IMR-90 (cell line): ENCODE results near the gene HMOX1. TPM values are rescaled to one million over a fixed set of nuclear protein-coding genes. Genes with fewer than 3 reads are reported as not detected.

ENCODE experiments used
- ATAC-seq: fragments of 200-7000 bp; cut with Tn5 transposase; 2 replicates; pipeline ENCODE4 v1.9.1; 2020; ENCODE audit warnings: low read depth, mild to moderate bottlenecking, moderate library complexity
- BruUV-seq: library from RNA; stranded (reverse); fragments of 400-500 nt; replicated peaks from 2 replicates; lab custom pipeline; 2021; lab: Mats Ljungman, UMichigan
- CTCF ChIA-PET: fragments of 300-600 bp; formaldehyde crosslinking; extraction: SDS; loops from one replicate; lab custom pipeline; 2021; ENCODE audit warnings: antibody characterized with exemption; lab: Yijun Ruan, JAX
- POLR2A ChIA-PET: fragments of 300-600 bp; sonication (Branson Sonifier 250); formaldehyde crosslinking; loops from one replicate; lab custom pipeline; 2022; ENCODE audit warnings: antibody characterized with exemption; ENCODE audit not compliant: unreplicated experiment; lab: Charles Lee
- DNase-seq: peaks from one replicate; pipeline ENCODE4 v3.0.0; 2013
- H2AFZ ChIP-seq: replicated peaks from 2 replicates; pipeline ENCODE3; 2013; ENCODE audit warnings: low read length, mild to moderate bottlenecking; ENCODE audit not compliant: poor library complexity
- H2AK5ac ChIP-seq: 2 replicates; pipeline ENCODE4 v1.6.1; 2013; ENCODE audit warnings: low read depth, low read length, inconsistent platforms
- H2AK9ac ChIP-seq: replicated peaks from 2 replicates; pipeline ENCODE3; 2013; ENCODE audit warnings: mild to moderate bottlenecking, low read depth, low read length, moderate library complexity; ENCODE audit not compliant: poor library complexity
- H2BK120ac ChIP-seq: 2 replicates; pipeline ENCODE4 v1.6.1; 2013; ENCODE audit warnings: low read depth, low read length, inconsistent platforms
- H2BK15ac ChIP-seq: 3 replicates; pipeline ENCODE4 v1.6.1; 2013; ENCODE audit warnings: low read depth, low read length, inconsistent platforms
- H2BK20ac ChIP-seq: 2 replicates; pipeline ENCODE4 v1.6.1; 2013; ENCODE audit warnings: low read depth, mild to moderate bottlenecking, inconsistent platforms, low read length, moderate library complexity
- H2BK5ac ChIP-seq: 2 replicates; pipeline ENCODE4 v1.6.1; 2013; ENCODE audit warnings: mild to moderate bottlenecking, low read depth, low read length, inconsistent platforms; ENCODE audit not compliant: poor library complexity, severe bottlenecking
- H3K14ac ChIP-seq: replicated peaks from 2 replicates; pipeline ENCODE4 v1.6.1; 2013; ENCODE audit warnings: low read depth, low read length, inconsistent platforms
- H3K18ac ChIP-seq: 2 replicates; pipeline ENCODE4 v1.6.1; 2013; ENCODE audit warnings: low read depth, low read length, control low read depth
- H3K23ac ChIP-seq: 2 replicates; pipeline ENCODE4 v1.6.1; 2013; ENCODE audit warnings: low read depth, low read length, inconsistent platforms
- H3K27ac ChIP-seq: 2 replicates; pipeline ENCODE4 v1.5.1; 2013; ENCODE audit warnings: mild to moderate bottlenecking, control low read depth, low read length; ENCODE audit not compliant: insufficient read depth
- H3K27me3 ChIP-seq: 2 replicates; pipeline ENCODE4 v1.6.1; 2013; ENCODE audit warnings: low read length; ENCODE audit not compliant: control insufficient read depth, insufficient read depth
- H3K36me3 ChIP-seq: 2 replicates; pipeline ENCODE4 v1.6.1; 2013; ENCODE audit warnings: low read length, mixed read lengths; ENCODE audit not compliant: control insufficient read depth, insufficient read depth
- H3K4ac ChIP-seq: 2 replicates; pipeline ENCODE4 v1.6.1; 2013; ENCODE audit warnings: low read depth, low read length, inconsistent platforms
- H3K4me1 ChIP-seq: 2 replicates; pipeline ENCODE4 v1.6.1; 2013; ENCODE audit warnings: low read length, mixed read lengths; ENCODE audit not compliant: control insufficient read depth, insufficient read depth
- H3K4me2 ChIP-seq: 2 replicates; pipeline ENCODE4 v1.6.1; 2013; ENCODE audit warnings: low read depth, mild to moderate bottlenecking, control low read depth, low read length, moderate library complexity
- H3K4me3 ChIP-seq: 2 replicates; pipeline ENCODE4 v1.5.1; 2013; ENCODE audit warnings: low read depth, mild to moderate bottlenecking, control low read depth, low read length, moderate library complexity; ENCODE audit not compliant: insufficient read depth
- H3K56ac ChIP-seq: 2 replicates; pipeline ENCODE4 v1.6.1; 2013; ENCODE audit warnings: low read length, inconsistent platforms; ENCODE audit not compliant: insufficient read depth; ENCODE audit errors: extremely low read depth
- H3K79me1 ChIP-seq, 2 experiments: 2 replicates each; pipeline ENCODE4 v1.6.1; 2013; ENCODE audit warnings: low read length in 2 of 2, inconsistent platforms in 1 of 2, low read depth in 1 of 2
- H3K9ac ChIP-seq: 2 replicates; pipeline ENCODE4 v1.6.1; 2013; ENCODE audit warnings: low read depth, low read length, control low read depth
- H3K9me1 ChIP-seq: 2 replicates; pipeline ENCODE4 v1.6.1; 2013; ENCODE audit warnings: low read length, inconsistent platforms; ENCODE audit not compliant: insufficient read depth
- H3K9me3 ChIP-seq: 2 replicates; pipeline ENCODE4 v1.6.1; 2013; ENCODE audit warnings: low read length; ENCODE audit not compliant: control insufficient read depth, insufficient read depth
- H4K20me1 ChIP-seq: 2 replicates; pipeline ENCODE4 v1.6.1; 2013; ENCODE audit warnings: low read length, inconsistent platforms; ENCODE audit not compliant: insufficient read depth
- H4K5ac ChIP-seq: 2 replicates; pipeline ENCODE4 v1.6.1; 2013; ENCODE audit warnings: mild to moderate bottlenecking, low read depth, low read length, control low read depth
- H4K8ac ChIP-seq, 2 experiments: 2 replicates each; pipeline ENCODE4 v1.6.1; 2013; ENCODE audit warnings: low read depth in 2 of 2, low read length in 2 of 2, control low read depth in 1 of 2, inconsistent platforms in 1 of 2
- H4K91ac ChIP-seq: 2 replicates; pipeline ENCODE4 v1.6.1; 2013; ENCODE audit warnings: low read depth, low read length, inconsistent platforms; ENCODE audit not compliant: insufficient read depth
- BHLHE40 ChIP-seq: fragments of 150-350 bp; IDR thresholded peaks from 2 replicates; pipeline ENCODE4 v1.6.1; 2016; ENCODE audit warnings: mild to moderate bottlenecking, low read depth, low read length
- CEBPB ChIP-seq: IDR thresholded peaks from 2 replicates; pipeline ENCODE4 v1.6.1; 2012; ENCODE audit warnings: low read depth, low read length, improper control_type of control experiment
- FOS ChIP-seq: fragments of 150-350 bp; IDR thresholded peaks from 2 replicates; pipeline ENCODE4 v1.6.1; 2016; ENCODE audit warnings: low read depth, low read length
- MAFK ChIP-seq: IDR thresholded peaks from 2 replicates; pipeline ENCODE4 v1.6.1; 2012; ENCODE audit warnings: low read depth, low read length, improper control_type of control experiment
- RCOR1 ChIP-seq: IDR thresholded peaks from 2 replicates; pipeline ENCODE4 v1.6.1; 2012; ENCODE audit warnings: mild to moderate bottlenecking, low read length, improper control_type of control experiment; ENCODE audit not compliant: insufficient replicate concordance
- RFX5 ChIP-seq: IDR thresholded peaks from 2 replicates; pipeline ENCODE4 v1.8.0; 2012; ENCODE audit warnings: low read depth, mild to moderate bottlenecking, low read length, moderate library complexity
- SMC3 ChIP-seq: fragments of 150-350 bp; IDR thresholded peaks from 2 replicates; pipeline ENCODE4 v1.6.1; 2016; ENCODE audit warnings: low read depth, mild to moderate bottlenecking, antibody characterized with exemption, low read length, moderate library complexity
- WGBS, 2 experiments: methylation state at CpG; one replicate each; pipeline versions ENCODE4 v1.1.5 to v1.1.7; 2013; ENCODE audit warnings: missing lambda C conversion rate in 2 of 2; ENCODE audit not compliant: insufficient read length in 1 of 2; ENCODE audit errors: extremely low coverage in 2 of 2; 5-methylcytosine and 5-hydroxymethylcytosine counted together
- dilution Hi-C: fragments of 300-500 bp; cut with HindIII; formaldehyde crosslinking; loops from one replicate; pipeline ENCODE4 v1.14.3; 2018; ENCODE audit warnings: low sequenced_read_pairs; ENCODE audit not compliant: unreplicated experiment
- in situ Hi-C: fragments of 300-500 bp; cut with MboI; formaldehyde crosslinking; loops from 3 replicates; pipeline ENCODE4 v1.14.3; 2019; ENCODE audit warnings: low sequenced_read_pairs, inconsistent platforms, mixed read lengths
- intact Hi-C: fragments of 100-400 bp; cut with micrococcal nuclease; formaldehyde crosslinking; loops from 2 replicates; pipeline ENCODE4 v1.10.0; 2022
- polyA plus RNA-seq, 3 experiments: library from polyadenylated mRNA; depleted of rRNA; stranded (reverse); fragments of >200 nt; gene quantifications; 2 replicates each; pipeline ENCODE4 v1.2.3, GENCODE V29; 2012; ENCODE audit warnings: low replicate concordance in 1 of 3
- total RNA-seq: library from RNA; depleted of rRNA; stranded (reverse); fragments of >200 nt; gene quantifications from 2 replicates; pipeline ENCODE4 v1.2.3, GENCODE V29; 2012
- TF ChIP-seq, protein P1 (sequence below): fragments of 150-350 bp; IDR thresholded peaks from 2 replicates; pipeline ENCODE4 v1.6.1; 2017; ENCODE audit warnings: mild to moderate bottlenecking, antibody characterized with exemption, low read length, low read depth

The HMOX1 gene
- total and polyA plus RNA-seq, 2 of the 4 experiments (the other 2 are of a cell fraction) = 23.1 to 50.5 TPM

GRCh38 chr22:35343664-35344550 lies 37.0 kb upstream of the HMOX1 start (continued):
- TF ChIP-seq FOS = no peak

- H3K4me2 ChIP-seq = no peak overlapping the region
- POLR2A ChIA-PET = no interaction called here
- no peak overlapping the region for H3K4me3 ChIP-seq
- no peak for DNase-seq
- H3K9me1 ChIP-seq = 0 out of 2 replicates have a peak, but pooled peaks cover 3% of the 10 kb centered on the region
- H2BK5ac ChIP-seq = no peak overlapping the region
- CTCF ChIA-PET = interaction anchor here (0.6 kb wide), 1 partner anchor 79 kb away, joined by 3 read pairs; no protein-coding TSS in a partner anchor
- H3K27ac ChIP-seq = no peak overlapping the region
- TF ChIP-seq, protein P1, sequence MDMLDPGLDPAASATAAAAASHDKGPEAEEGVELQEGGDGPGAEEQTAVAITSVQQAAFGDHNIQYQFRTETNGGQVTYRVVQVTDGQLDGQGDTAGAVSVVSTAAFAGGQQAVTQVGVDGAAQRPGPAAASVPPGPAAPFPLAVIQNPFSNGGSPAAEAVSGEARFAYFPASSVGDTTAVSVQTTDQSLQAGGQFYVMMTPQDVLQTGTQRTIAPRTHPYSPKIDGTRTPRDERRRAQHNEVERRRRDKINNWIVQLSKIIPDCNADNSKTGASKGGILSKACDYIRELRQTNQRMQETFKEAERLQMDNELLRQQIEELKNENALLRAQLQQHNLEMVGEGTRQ = no peak
- no peak for TF ChIP-seq RCOR1
- TF ChIP-seq MAFK = no peak
- TF ChIP-seq RFX5 = no peak
- no peak for TF ChIP-seq BHLHE40
- TF ChIP-seq FOS = no peak
- TF ChIP-seq CEBPB = no peak
- TF ChIP-seq SMC3 = no peak
- H3K4me1 ChIP-seq = peaks cover 6% of the 10 kb centered on the region; the same call in 1 of the 2 replicates
- no peak overlapping the region for H3K4ac ChIP-seq
- H4K20me1 ChIP-seq = no peaks in the 10 kb centered on the region
- dilution Hi-C loops = no loop called here
- no peak overlapping the region for H3K56ac ChIP-seq
- no peaks in the 10 kb centered on the region for H3K27me3 ChIP-seq
- H2AK9ac ChIP-seq = peak overlapping the region; percentile 85
- no peak overlapping the region for H3K14ac ChIP-seq
- H3K9me3 ChIP-seq = no peaks in the 10 kb centered on the region
- in situ Hi-C loops = no loop called here
- H2AK5ac ChIP-seq = no peak overlapping the region
- no peak overlapping the region for H3K9ac ChIP-seq
- no peak overlapping the region for H4K91ac ChIP-seq
- H4K5ac ChIP-seq = no peak overlapping the region
- peaks cover 0 to 7% of the 10 kb centered on the region in 2 experiments; a peak in 1 of 4 replicates for H3K79me1 ChIP-seq
- H3K23ac ChIP-seq = no peak overlapping the region
- no peak overlapping the region for H2AFZ ChIP-seq
- intact Hi-C loops = no loop called here
- peaks cover 51% of the 10 kb centered on the region for H3K36me3 ChIP-seq
- no peak overlapping the region for H2BK15ac ChIP-seq
- H4K8ac ChIP-seq = no peak overlapping the region
- H3K18ac ChIP-seq = no peak overlapping the region
- WGBS, 2 experiments = 100% methylated on average over 2 of the region's 14 CpGs; no CpG with 5 or more reads in 1 of the 2 experiments
- no peak overlapping the region for H2BK120ac ChIP-seq
- ATAC-seq = no peak
- no TSS peak for BruUV-seq
- no peak overlapping the region for H2BK20ac ChIP-seq
Measured at GRCh38 chr22:35344956-35345690, 35.8 kb upstream of the HMOX1 start.
